SU-DHL-6 (cell line): Measurements from ENCODE around the gene CACNG1.

Source experiments
- H2AFZ ChIP-seq: fragments of 200-600 bp; sonication (generic); 2 replicates; pipeline ENCODE4 v1.6.1; 2014; ENCODE audit warnings: low read depth, mild to moderate bottlenecking, moderate library complexity, mixed read lengths, antibody characterized with exemption, low read length; ENCODE audit not compliant: severe bottlenecking
- H3F3A ChIP-seq: fragments of 200-600 bp; shearing (Covaris generic); 2 replicates; pipeline ENCODE4 v1.6.0; 2016; ENCODE audit warnings: antibody characterized with exemption, mild to moderate bottlenecking; ENCODE audit not compliant: insufficient read depth
- H3K27ac ChIP-seq: fragments of 200-600 bp; sonication (generic); 2 replicates; pipeline ENCODE4 v1.5.1; 2016; ENCODE audit warnings: low read depth, mild to moderate bottlenecking, low read length, moderate library complexity, mixed read lengths
- H3K27me3 ChIP-seq: fragments of 200-600 bp; sonication (generic), shearing (Covaris generic); 2 replicates; pipeline ENCODE4 v1.6.0; 2014; ENCODE audit warnings: mild to moderate bottlenecking, low read length
- H3K36me3 ChIP-seq: fragments of 200-600 bp; sonication (generic); 2 replicates; pipeline ENCODE4 v1.6.1; 2014; ENCODE audit warnings: mild to moderate bottlenecking, low read length, mixed read lengths
- H3K4me2 ChIP-seq: fragments of 300-600, 200-600 bp; shearing (Covaris generic), sonication (generic); 2 replicates; pipeline ENCODE4 v1.6.0; 2014; ENCODE audit warnings: low read length, low read depth, mild to moderate bottlenecking; ENCODE audit not compliant: poor library complexity, severe bottlenecking
- H3K4me3 ChIP-seq: fragments of 200-600 bp; sonication (generic); 2 replicates; pipeline ENCODE4 v1.5.1; 2014; ENCODE audit warnings: antibody characterized with exemption, low read length, mild to moderate bottlenecking, mixed read lengths; ENCODE audit not compliant: insufficient read depth, poor library complexity, severe bottlenecking
- H3K79me2 ChIP-seq: fragments of 200-600 bp; sonication (generic); 2 replicates; pipeline ENCODE4 v1.6.1; 2014; ENCODE audit warnings: mild to moderate bottlenecking, low read length, moderate library complexity; ENCODE audit not compliant: insufficient read depth
- H3K9ac ChIP-seq: fragments of 200-600 bp; sonication (generic); 2 replicates; pipeline ENCODE4 v1.7.0; 2014; ENCODE audit warnings: mild to moderate bottlenecking, low read length
- H3K9me2 ChIP-seq: fragments of 200-600 bp; sonication (generic); replicated peaks from 2 replicates; pipeline ENCODE4 v1.6.1; 2014; ENCODE audit warnings: low read length; ENCODE audit not compliant: insufficient read depth
- H3K9me3 ChIP-seq: fragments of 200-600 bp; sonication (generic); 2 replicates; pipeline ENCODE4 v1.6.1; 2014; ENCODE audit warnings: low read length, mixed read lengths; ENCODE audit not compliant: insufficient read depth
- H4K20me1 ChIP-seq: fragments of 200-600 bp; sonication (generic); 2 replicates; pipeline ENCODE4 v1.6.1; 2014; ENCODE audit warnings: low read depth, mild to moderate bottlenecking, antibody characterized with exemption, low read length, moderate library complexity, mixed read lengths
- EZH2phosphoT487 ChIP-seq: fragments of 200-600 bp; sonication (generic), shearing (Covaris generic); conservative IDR thresholded peaks from 2 replicates; pipeline ENCODE4 v1.6.1; 2018; ENCODE audit warnings: mild to moderate bottlenecking, antibody characterized with exemption, low read length, moderate library complexity, mixed read lengths
- TF ChIP-seq, protein P1 (sequence below): fragments of 200-600 bp; sonication (generic); IDR thresholded peaks from one replicate; pipeline ENCODE4 v1.5.1; 2017; ENCODE audit warnings: antibody characterized with exemption, mild to moderate bottlenecking, low read length, moderate library complexity; ENCODE audit not compliant: insufficient read depth, poor library complexity, severe bottlenecking

CACNG1 gene

DNA sequence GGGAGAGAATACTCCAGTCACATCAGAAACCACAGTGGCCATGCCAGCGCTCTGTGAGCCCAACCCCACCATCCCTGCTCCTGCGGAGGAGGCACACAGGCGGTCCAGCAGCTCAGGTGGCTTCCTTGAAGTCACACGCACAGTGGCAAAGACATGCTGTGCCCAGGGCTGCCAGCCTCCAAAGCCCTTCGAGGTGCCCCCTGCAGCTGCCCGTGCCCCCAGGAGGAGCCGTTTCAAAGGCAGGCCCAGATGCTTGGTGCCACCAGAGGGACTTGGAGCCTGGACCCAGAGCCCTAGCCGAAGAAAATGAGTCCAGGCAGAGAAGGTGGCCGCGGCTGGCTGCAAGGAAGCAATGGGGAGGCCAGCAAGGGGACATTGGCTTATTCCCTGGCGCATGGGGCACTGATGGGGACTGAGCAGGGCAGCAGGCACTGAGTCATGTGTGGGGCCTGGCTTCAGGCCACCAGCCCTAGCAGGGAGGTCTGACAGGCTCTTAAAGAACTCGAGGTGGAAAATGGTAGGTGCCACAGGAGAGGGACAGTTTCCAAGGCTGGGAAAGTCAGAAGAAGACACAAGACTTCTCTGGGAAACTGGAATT is 17.2 kb upstream of the CACNG1 start:
- no peak overlapping the region for H3K9ac ChIP-seq
- TF ChIP-seq EZH2phosphoT487: no peak
- TF ChIP-seq, protein P1, sequence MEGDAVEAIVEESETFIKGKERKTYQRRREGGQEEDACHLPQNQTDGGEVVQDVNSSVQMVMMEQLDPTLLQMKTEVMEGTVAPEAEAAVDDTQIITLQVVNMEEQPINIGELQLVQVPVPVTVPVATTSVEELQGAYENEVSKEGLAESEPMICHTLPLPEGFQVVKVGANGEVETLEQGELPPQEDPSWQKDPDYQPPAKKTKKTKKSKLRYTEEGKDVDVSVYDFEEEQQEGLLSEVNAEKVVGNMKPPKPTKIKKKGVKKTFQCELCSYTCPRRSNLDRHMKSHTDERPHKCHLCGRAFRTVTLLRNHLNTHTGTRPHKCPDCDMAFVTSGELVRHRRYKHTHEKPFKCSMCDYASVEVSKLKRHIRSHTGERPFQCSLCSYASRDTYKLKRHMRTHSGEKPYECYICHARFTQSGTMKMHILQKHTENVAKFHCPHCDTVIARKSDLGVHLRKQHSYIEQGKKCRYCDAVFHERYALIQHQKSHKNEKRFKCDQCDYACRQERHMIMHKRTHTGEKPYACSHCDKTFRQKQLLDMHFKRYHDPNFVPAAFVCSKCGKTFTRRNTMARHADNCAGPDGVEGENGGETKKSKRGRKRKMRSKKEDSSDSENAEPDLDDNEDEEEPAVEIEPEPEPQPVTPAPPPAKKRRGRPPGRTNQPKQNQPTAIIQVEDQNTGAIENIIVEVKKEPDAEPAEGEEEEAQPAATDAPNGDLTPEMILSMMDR: no peak

DNA sequence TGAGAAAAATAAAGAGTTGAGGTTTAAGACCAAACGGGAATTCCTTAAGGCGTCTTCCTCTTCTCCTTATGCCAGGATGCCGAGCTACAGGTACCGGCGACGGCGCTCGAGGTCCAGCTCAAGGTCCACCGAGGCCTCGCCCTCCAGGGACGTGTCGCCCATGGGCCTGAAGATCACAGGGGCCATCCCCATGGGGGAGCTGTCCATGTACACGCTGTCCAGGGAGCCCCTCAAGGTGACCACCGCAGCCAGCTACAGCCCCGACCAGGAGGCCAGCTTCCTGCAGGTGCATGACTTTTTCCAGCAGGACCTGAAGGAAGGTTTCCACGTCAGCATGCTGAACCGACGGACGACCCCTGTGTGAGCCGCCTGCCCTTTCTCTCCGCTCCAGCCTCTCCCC is 13.7 kb upstream of the CACNG1 start:
- Histone ChIP-seq H4K20me1 (no peaks in the 10 kb centered on the region), H3K27me3 (no peaks in the 10 kb centered on the region), H3K4me3 (no peak overlapping the region), H3K27ac (no peak overlapping the region), H3K4me2 (no peak overlapping the region), H3K9me2 (no peaks in the 10 kb centered on the region), H2AFZ (no peak overlapping the region), H3K36me3 (no peaks in the 10 kb centered on the region), H3K9ac (no peak overlapping the region), H3F3A (no peaks in the 10 kb centered on the region), H3K79me2 (no peaks in the 10 kb centered on the region), H3K9me3 (no peaks in the 10 kb centered on the region)
- TF ChIP-seq EZH2phosphoT487: no peak

More for the DNA sequence above, 17.2 kb upstream of the CACNG1 start:
- Histone ChIP-seq H3K36me3 (no peaks in the 10 kb centered on the region), H3K4me3 (no peak overlapping the region), H2AFZ (no peak overlapping the region), H3K27ac (no peak overlapping the region), H4K20me1 (no peaks in the 10 kb centered on the region), H3K27me3 (no peaks in the 10 kb centered on the region), H3K9me3 (no peaks in the 10 kb centered on the region), H3K4me2 (no peak overlapping the region), H3K9me2 (no peaks in the 10 kb centered on the region), H3F3A (no peaks in the 10 kb centered on the region), H3K79me2 (no peaks in the 10 kb centered on the region)

DNA sequence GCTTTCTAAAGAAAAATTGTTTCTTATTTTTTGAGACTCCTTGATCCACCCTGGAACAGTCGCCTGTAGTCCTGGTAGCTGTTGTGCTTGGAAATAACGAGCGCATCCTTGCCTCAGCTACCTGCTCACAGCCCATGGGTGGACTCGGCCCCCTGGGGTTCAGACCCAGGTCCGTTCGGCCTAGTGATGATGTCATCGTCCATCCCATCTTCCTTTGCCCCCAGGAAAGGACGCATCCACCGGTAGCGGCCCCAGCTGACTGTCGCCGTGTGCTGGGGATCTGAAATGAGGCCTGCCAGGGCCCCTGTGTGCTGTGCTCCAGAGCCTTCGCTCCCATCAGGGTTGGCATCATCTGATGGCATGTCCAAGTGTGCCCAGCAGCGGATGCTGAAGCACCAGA is 12.0 kb upstream of the CACNG1 start:
- Histone ChIP-seq H3K9me3 (no peaks in the 10 kb centered on the region), H3K4me3 (no peak overlapping the region), H3K4me2 (no peak overlapping the region), H3K9ac (no peak overlapping the region), H3K9me2 (no peaks in the 10 kb centered on the region), H2AFZ (no peak overlapping the region), H3K27me3 (no peaks in the 10 kb centered on the region), H3F3A (no peaks in the 10 kb centered on the region), H3K27ac (no peak overlapping the region), H3K36me3 (no peaks in the 10 kb centered on the region), H3K79me2 (no peaks in the 10 kb centered on the region), H4K20me1 (no peaks in the 10 kb centered on the region)
- TF ChIP-seq, protein P1: no peak
- no peak for TF ChIP-seq EZH2phosphoT487

DNA sequence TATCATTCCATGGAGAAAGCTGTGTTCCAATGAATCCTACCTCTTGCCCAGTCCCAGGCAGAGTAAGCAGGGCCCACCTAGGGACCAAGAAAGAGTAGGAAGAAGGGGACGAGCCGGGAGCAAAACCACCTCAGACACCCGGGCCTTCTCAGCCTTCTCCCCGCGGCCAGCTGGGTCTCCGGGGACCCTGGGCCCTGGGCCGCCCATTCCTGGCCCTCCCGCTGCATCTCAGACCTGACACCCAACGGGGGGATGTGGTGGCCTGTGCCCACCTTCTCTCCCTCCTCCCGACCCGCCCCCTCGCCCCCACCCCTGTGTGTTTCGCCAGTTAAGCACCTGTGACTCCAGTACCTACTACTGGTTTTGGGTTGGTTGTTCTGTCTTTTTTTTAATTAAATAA is 11.4 kb upstream of the CACNG1 start:
- TF ChIP-seq, protein P1: no peak
- no peak for TF ChIP-seq EZH2phosphoT487
- no peaks in the 10 kb centered on the region for H3F3A ChIP-seq

More for the DNA sequence above, 11.4 kb upstream of the CACNG1 start:
- H3K36me3 ChIP-seq: no peaks in the 10 kb centered on the region
- no peaks in the 10 kb centered on the region for H3K79me2 ChIP-seq
- H3K9me3 ChIP-seq: no peaks in the 10 kb centered on the region
- H3K4me3 ChIP-seq: no peak overlapping the region
- no peaks in the 10 kb centered on the region for H3K9me2 ChIP-seq
- H3K27ac ChIP-seq: no peak overlapping the region
- no peaks in the 10 kb centered on the region for H4K20me1 ChIP-seq
- H2AFZ ChIP-seq: no peak overlapping the region
- H3K4me2 ChIP-seq: no peak overlapping the region
- no peaks in the 10 kb centered on the region for H3K27me3 ChIP-seq
- no peak overlapping the region for H3K9ac ChIP-seq
